Stomach (tissue), 4 donors: ENCODE results near the gene PLEKHA6.

Experiments used
- CTCF ChIP-seq, 7 experiments: fragments of 450-650 bp in 4 of 7; fragments of 200-600 bp in 3 of 7; sonication (generic) in 3 of 7; IDR thresholded peaks; one replicate each; pipeline ENCODE4 v1.5.1; 2016 to 2019; ENCODE audit warnings: antibody characterized with exemption in 7 of 7, control low read depth in 2 of 7, mild to moderate bottlenecking in 1 of 7
- POLR2A ChIP-seq, 4 donors: fragments of 450-650 bp; IDR thresholded peaks; one replicate each; pipeline ENCODE4 v1.6.1; 2016; ENCODE audit warnings: antibody characterized with exemption in 4 of 4, control low read depth in 2 of 4, mild to moderate bottlenecking in 1 of 4, moderate library complexity in 1 of 4

DNA sequence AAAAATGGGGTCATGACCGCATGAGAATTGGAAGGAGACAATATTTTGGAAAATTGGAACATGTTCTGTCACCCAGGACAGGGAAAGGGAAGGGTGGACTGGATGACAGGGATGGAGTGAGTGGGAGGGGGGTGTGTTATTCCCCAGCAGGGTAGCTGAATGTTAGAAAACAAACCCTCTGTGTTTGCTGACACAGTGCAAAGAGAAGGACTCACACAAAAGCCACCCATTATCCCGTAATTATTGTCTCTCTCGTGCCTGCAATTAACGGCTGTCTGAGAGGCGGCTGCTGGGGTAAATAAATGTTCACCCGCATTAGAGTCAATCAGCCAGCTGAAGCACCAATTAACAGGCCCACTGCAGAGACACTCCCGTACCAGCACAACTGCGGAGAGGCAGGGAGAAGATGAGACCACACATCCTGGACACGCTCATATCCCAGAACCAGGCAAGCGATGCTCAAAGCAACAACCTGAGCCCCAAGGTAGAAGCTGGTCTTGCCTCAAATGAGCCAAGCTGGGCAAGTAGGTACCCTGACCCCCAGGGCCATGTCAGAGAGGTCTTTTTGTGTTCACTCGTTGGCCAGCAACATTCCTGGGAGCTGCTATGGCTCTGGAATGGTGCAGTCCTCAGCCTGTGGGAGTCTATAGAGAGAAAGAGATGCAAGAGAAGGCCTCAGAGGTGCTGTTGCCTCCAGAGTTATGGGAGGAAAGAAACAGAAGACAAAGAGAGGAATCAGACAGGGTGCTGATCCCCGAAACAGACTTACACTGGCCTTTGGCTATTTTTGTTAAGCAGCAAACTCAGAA is 19.4 kb downstream of the PLEKHA6 start:
- TF ChIP-seq CTCF (IDR thresholded peaks at IDR 0.05) (no peak), POLR2A (IDR thresholded peaks at IDR 0.05) (no peak)
